GM12878 (cell line): ENCODE results near the gene HIVEP3. TPM values are rescaled to one million over a fixed set of nuclear protein-coding genes. Genes with fewer than 3 reads are reported as not detected.

Experiments
- ATAC-seq: fragments of 200-7000 bp; cut with Tn5 transposase; 3 replicates; pipeline ENCODE4 v1.9.1; 2020; ENCODE audit warnings: mild to moderate bottlenecking, moderate library complexity
- BruUV-seq: library from RNA; stranded (reverse); fragments of 400-500 nt; replicated peaks from 2 replicates; lab custom pipeline; 2021; lab: Mats Ljungman, UMichigan
- CTCF ChIA-PET: fragments of 300-600 bp; sonication (Branson Sonifier 250); formaldehyde crosslinking; extraction: SDS; loops from one replicate; lab custom pipeline; 2021; ENCODE audit warnings: inconsistent platforms; lab: Yijun Ruan, JAX
- POLR2A ChIA-PET: fragments of 350-600 bp; formaldehyde crosslinking; extraction: SDS; loops from one replicate; lab custom pipeline; 2021; ENCODE audit warnings: inconsistent platforms; lab: Charles Lee
- RAD21 ChIA-PET: fragments of 300-600 bp; sonication (Branson Sonifier 250); formaldehyde crosslinking; loops from one replicate; lab custom pipeline; 2023; ENCODE audit warnings: antibody characterized with exemption; ENCODE audit not compliant: unreplicated experiment; lab: Charles Lee
- SMC1A ChIA-PET: fragments of 300-600 bp; sonication (Branson Sonifier 250); formaldehyde crosslinking; loops from one replicate; lab custom pipeline; 2023; ENCODE audit not compliant: unreplicated experiment, uncharacterized antibody; lab: Charles Lee
- DNase-seq: peaks from one replicate; pipeline ENCODE4 v3.0.0-alpha.2; 2011; ENCODE audit warnings: low read depth, low spot score
- FAIRE-seq: peaks from 3 replicates; lab custom pipeline; 2011; peaks lifted over from hg19 to GRCh38; lab: Jason Lieb, UNC
- H2AFZ ChIP-seq: 2 replicates; pipeline ENCODE4 v1.6.0; 2011; ENCODE audit warnings: low read depth, low read length, control low read depth; ENCODE audit not compliant: control insufficient read depth
- H3K27ac ChIP-seq: 2 replicates; pipeline ENCODE4 v1.5.1; 2011; ENCODE audit warnings: control low read depth; ENCODE audit not compliant: control insufficient read depth, insufficient read depth
- H3K27me3 ChIP-seq, 2 experiments: replicated peaks in 1 of 2; 2 replicates each; pipeline versions ENCODE4 v1.6.0 to v1.6.1; 2011; ENCODE audit warnings: low read length in 1 of 2; ENCODE audit not compliant: control insufficient read depth in 2 of 2, insufficient read depth in 2 of 2
- H3K36me3 ChIP-seq, 2 experiments: 2 replicates each; pipeline ENCODE4 v1.5.1; 2011; ENCODE audit warnings: low read length in 1 of 2; ENCODE audit not compliant: control insufficient read depth in 2 of 2, insufficient read depth in 2 of 2
- H3K4me1 ChIP-seq: 2 replicates; pipeline ENCODE4 v1.6.1; 2011; ENCODE audit warnings: mild to moderate bottlenecking, low read length, moderate library complexity, mixed read lengths; ENCODE audit not compliant: control insufficient read depth, insufficient read depth
- H3K4me2 ChIP-seq: 2 replicates; pipeline ENCODE4 v1.6.0; 2011; ENCODE audit warnings: control low read depth; ENCODE audit not compliant: control insufficient read depth, insufficient read depth
- H3K4me3 ChIP-seq: fragments of 200-600 bp; sonication (generic); 2 replicates; pipeline ENCODE4 v1.5.1; 2016
- H3K79me2 ChIP-seq: 2 replicates; pipeline ENCODE4 v1.6.0; 2011; ENCODE audit warnings: low read length; ENCODE audit not compliant: control insufficient read depth, insufficient read depth
- H3K9ac ChIP-seq: 2 replicates; pipeline ENCODE4 v1.8.0; 2011; ENCODE audit warnings: low read length, control low read depth, mixed read lengths; ENCODE audit not compliant: control insufficient read depth, insufficient read depth
- H3K9me3 ChIP-seq: replicated peaks from 3 replicates; pipeline ENCODE4 v1.5.1; 2011; ENCODE audit warnings: mild to moderate bottlenecking, low read length; ENCODE audit not compliant: control insufficient read depth, insufficient read depth
- H4K20me1 ChIP-seq: 2 replicates; pipeline ENCODE4 v1.6.0; 2011; ENCODE audit not compliant: control insufficient read depth, insufficient read depth
- BACH1 ChIP-seq: fragments of 450-650 bp; IDR thresholded peaks from 2 replicates; pipeline ENCODE4 v1.6.1; 2017; ENCODE audit warnings: mild to moderate bottlenecking, borderline replicate concordance
- BCLAF1 ChIP-seq: fragments of 450-650 bp; IDR thresholded peaks from 2 replicates; pipeline ENCODE4 v1.6.1; 2017; ENCODE audit warnings: antibody characterized with exemption, mild to moderate bottlenecking, moderate library complexity
- CEBPB ChIP-seq, 2 experiments: fragments of 150-350 bp in 1 of 2; IDR thresholded peaks; 2 replicates each; pipeline ENCODE4 v1.6.1; 2012 to 2014; ENCODE audit warnings: low read depth in 2 of 2, low read length in 2 of 2, borderline replicate concordance in 1 of 2, inconsistent platforms in 1 of 2
- CUX1 ChIP-seq: IDR thresholded peaks from 2 replicates; pipeline ENCODE4 v1.6.1; 2012; ENCODE audit warnings: improper control_type of control experiment, low read depth, low read length; ENCODE audit not compliant: insufficient replicate concordance
- ELK1 ChIP-seq: IDR thresholded peaks from 2 replicates; pipeline ENCODE4 v1.6.1; 2012; ENCODE audit warnings: low read depth, low read length, improper control_type of control experiment
- ETV6 ChIP-seq, 2 experiments: fragments of 450-650 bp in 1 of 2; IDR thresholded peaks in 1 of 2; conservative IDR thresholded peaks in 1 of 2; 2 replicates each; pipeline ENCODE4 v1.6.1; 2014; ENCODE audit warnings: antibody characterized with exemption in 1 of 2, borderline replicate concordance in 1 of 2, low read depth in 1 of 2, mild to moderate bottlenecking in 1 of 2, moderate library complexity in 1 of 2
- HDAC2 ChIP-seq: fragments of 200-600 bp; sonication (generic); IDR thresholded peaks from 2 replicates; pipeline ENCODE4 v1.6.1; 2017
- PBX3 ChIP-seq: IDR thresholded peaks from 2 replicates; pipeline ENCODE4 v1.6.1; 2011; ENCODE audit warnings: mild to moderate bottlenecking, low read depth, low read length, moderate library complexity; ENCODE audit not compliant: insufficient replicate concordance
- SIX5 ChIP-seq: IDR thresholded peaks from 2 replicates; pipeline ENCODE4 v1.6.1; 2011; ENCODE audit warnings: mild to moderate bottlenecking, low read depth, low read length, moderate library complexity; ENCODE audit not compliant: severe bottlenecking
- SPI1 ChIP-seq: IDR thresholded peaks from 2 replicates; pipeline ENCODE4 v1.6.1; 2011; ENCODE audit warnings: low read depth, mild to moderate bottlenecking, low read length, moderate library complexity, borderline replicate concordance; ENCODE audit not compliant: insufficient read depth
- TCF12 ChIP-seq: IDR thresholded peaks from 2 replicates; pipeline ENCODE4 v1.6.1; 2011; ENCODE audit warnings: low read depth, mild to moderate bottlenecking, low read length
- WGBS: methylation state at CpG from one replicate; pipeline ENCODE4 v1.1.6; 2016; ENCODE audit warnings: low lambda C conversion rate; ENCODE audit not compliant: insufficient replicate concordance, insufficient coverage; ENCODE audit errors: missing lambda C conversion rate; 5-methylcytosine and 5-hydroxymethylcytosine counted together
- in situ Hi-C: fragments of 300-500 bp; cut with MboI; formaldehyde crosslinking; loops from 9 replicates; pipeline ENCODE4 v1.14.3; 2018; ENCODE audit warnings: mixed read lengths
- intact Hi-C: fragments of 100-400 bp; cut with micrococcal nuclease; formaldehyde crosslinking; loops from one replicate; pipeline ENCODE4 v1.14.2; 2022; ENCODE audit not compliant: unreplicated experiment
- polyA plus RNA-seq, 11 experiments: library from polyadenylated mRNA; depleted of rRNA in 4 of 11; unstranded in 6 of 11; stranded (reverse) in 5 of 11; fragments of >200 nt; fragmentation: Nextera tagmentation in 4 of 11; fragmentation: Illumina TruSeq in 1 of 11; extraction: Ambion mirVana in 4 of 11; extraction: Trizol in 1 of 11; gene quantifications; 1 replicate in 1 of 11; 2 replicates in 10 of 11; pipeline versions ENCODE4 v1.2.1 to v1.2.3, GENCODE V29; 2011 to 2016; ENCODE audit warnings: inconsistent platforms in 2 of 11, missing spikeins in 2 of 11, low read depth in 1 of 11
- total RNA-seq, 4 experiments: library from RNA; depleted of rRNA in 3 of 4; stranded (reverse); fragments of >200 nt in 3 of 4; fragmentation: Illumina TruSeq in 1 of 4; extraction: Trizol in 1 of 4; gene quantifications; 2 replicates each; pipeline versions ENCODE4 v1.2.1 to v1.2.3, GENCODE V29; 2013 to 2021

Gene HIVEP3
- total and polyA plus RNA-seq, 10 of the 15 experiments (the other 5 are each of a cell fraction or from before 2014, with no cell fraction given): 1.8 to 13.6 (median 3.8) TPM

GRCh38 chr1:41588334-41588875 lies 330.3 kb downstream of the HIVEP3 start:
- in situ Hi-C loops: no loop called here
- Histone ChIP-seq H3K79me2 (no peaks in the 10 kb centered on the region), H3K9me3 (no peaks in the 10 kb centered on the region), H3K4me2 (no peak overlapping the region), H3K27ac (no peak overlapping the region), H3K9ac (no peak overlapping the region), H2AFZ (no peak overlapping the region), H3K36me3 (peaks cover 0 to 7% of the 10 kb centered on the region in 2 experiments; a peak in 2 of 4 replicates), H3K4me1 (no peaks in the 10 kb centered on the region), H4K20me1 (no peaks in the 10 kb centered on the region), H3K4me3 (no peak overlapping the region), H3K27me3 (no peaks in the 10 kb centered on the region)
- CTCF ChIA-PET: interaction anchor here (1.1 kb wide), 1 partner anchor 14 kb away, joined by 5 read pairs; no protein-coding TSS in a partner anchor
- POLR2A ChIA-PET: interaction anchor here (1.8 kb wide), 1 partner anchor 11 kb away, joined by 5 read pairs; no protein-coding TSS in a partner anchor
- DNase-seq (no peak), FAIRE-seq (no peak), ATAC-seq (no peak)
- BruUV-seq: no TSS peak
- RAD21 ChIA-PET: interaction anchor here (2.1 kb wide), 1 partner anchor 70 kb away, joined by 6 read pairs; no protein-coding TSS in a partner anchor
- WGBS: 94% methylated on average over 5 of the region's 5 CpGs
- SMC1A ChIA-PET: interaction anchor here (1.1 to 2.1 kb wide), 2 partner anchors 10 to 116 kb away, joined by 3 to 5 read pairs; no protein-coding TSS in a partner anchor
- intact Hi-C loops: no loop called here
- TF ChIP-seq SIX5 (no peak), HDAC2 (no peak), BACH1 (no peak), ETV6 (conservative IDR thresholded peaks at IDR 0.05 in 1 of 2, IDR thresholded peaks at IDR 0.05 in 1 of 2; ENCODE audit: borderline replicate concordance in 1 of 2, low read depth in 1 of 2) (no peak), SPI1 (no peak), PBX3 (no peak), BCLAF1 (no peak), CEBPB (IDR thresholded peaks at IDR 0.05; ENCODE audit: borderline replicate concordance in 1 of 2, low read depth in 2 of 2, low read length in 2 of 2) (no peak), ELK1 (no peak), TCF12 (no peak), CUX1 (no peak)
